K562 (cell line): ENCODE results near the gene ZNF138. TPM values are rescaled to one million over a fixed set of nuclear protein-coding genes. Genes with fewer than 3 reads are reported as not detected.

Source experiments
- ATAC-seq: fragments of 200-7000 bp; cut with Tn5 transposase; 3 replicates; pipeline ENCODE4 v1.9.1; 2020; ENCODE audit warnings: moderate library complexity
- BruUV-seq: library from RNA; stranded (reverse); fragments of 400-500 nt; replicated peaks from 2 replicates; lab custom pipeline; 2021; lab: Mats Ljungman, UMichigan
- CTCF ChIA-PET: fragments of 300-600 bp; formaldehyde crosslinking; extraction: SDS; loops from one replicate; lab custom pipeline; 2021; ENCODE audit warnings: low intra/inter-chr PET ratio; lab: Yijun Ruan, JAX
- POLR2A ChIA-PET: fragments of 300-600, 350-650 bp; sonication (Branson Sonifier 250); formaldehyde crosslinking; extraction: SDS; loops from one replicate; lab custom pipeline; 2021; ENCODE audit warnings: antibody characterized with exemption, inconsistent platforms; lab: Yijun Ruan, JAX
- DNase-seq, 4 experiments: peaks; one replicate each; pipeline versions ENCODE4 v3.0.0 to v3.0.0-alpha.2; 2011 to 2018; ENCODE audit warnings: low spot score in 3 of 4, mixed read lengths in 3 of 4; ENCODE audit errors: extremely low read depth in 1 of 4
- FAIRE-seq: peaks from 2 replicates; lab custom pipeline; 2011; peaks lifted over from hg19 to GRCh38; lab: Jason Lieb, UNC
- H2AFZ ChIP-seq: 2 replicates; pipeline ENCODE4 v1.6.0; 2011; ENCODE audit warnings: low read depth, low read length, control low read depth, inconsistent platforms
- H3K27ac ChIP-seq: fragments of 200-600 bp; 3 replicates; pipeline ENCODE4 v1.8.0; 2011; ENCODE audit warnings: low read depth, mild to moderate bottlenecking, control low read depth, inconsistent platforms, low read length, moderate library complexity, mixed read lengths; ENCODE audit errors: extremely low read depth
- H3K27me3 ChIP-seq, 2 experiments: fragments of 300-600 bp in 1 of 2; 2 replicates in 1 of 2; 3 replicates in 1 of 2; pipeline versions ENCODE4 v1.6.0 to v1.8.0; 2011; ENCODE audit warnings: inconsistent platforms in 2 of 2, low read length in 2 of 2, mild to moderate bottlenecking in 1 of 2, mixed read lengths in 1 of 2, moderate library complexity in 1 of 2; ENCODE audit not compliant: control insufficient read depth in 2 of 2, insufficient read depth in 2 of 2
- H3K36me3 ChIP-seq: fragments of 300-600 bp; 3 replicates; pipeline ENCODE4 v1.8.0; 2011; ENCODE audit warnings: mild to moderate bottlenecking, low read length, inconsistent platforms; ENCODE audit not compliant: control insufficient read depth, insufficient read depth
- H3K4me1 ChIP-seq, 2 experiments: fragments of 200-600 bp in 1 of 2; replicated peaks in 1 of 2; 2 replicates in 1 of 2; 3 replicates in 1 of 2; pipeline versions ENCODE4 v1.5.1 to v1.8.0; 2011; ENCODE audit warnings: inconsistent platforms in 2 of 2, low read length in 2 of 2, mild to moderate bottlenecking in 1 of 2, mixed read lengths in 1 of 2, moderate library complexity in 1 of 2; ENCODE audit not compliant: control insufficient read depth in 2 of 2, insufficient read depth in 2 of 2
- H3K4me2 ChIP-seq: 2 replicates; pipeline ENCODE4 v1.6.1; 2011; ENCODE audit warnings: low read length, control low read depth, inconsistent platforms, mixed read lengths; ENCODE audit not compliant: insufficient read depth
- H3K4me3 ChIP-seq: fragments of 200-600 bp; sonication (generic), shearing (Covaris generic); 2 replicates; pipeline ENCODE4 v1.5.1; 2016; ENCODE audit warnings: control low read depth, inconsistent platforms
- H3K79me2 ChIP-seq: fragments of 200-600 bp; 3 replicates; pipeline ENCODE4 v1.8.0; 2011; ENCODE audit warnings: low read length, inconsistent platforms; ENCODE audit not compliant: control insufficient read depth, insufficient read depth
- H3K9ac ChIP-seq, 2 experiments: 2 replicates each; pipeline versions ENCODE4 v1.6.0 to v1.6.1; 2011; ENCODE audit warnings: low read depth in 2 of 2, low read length in 2 of 2, control low read depth in 1 of 2, inconsistent platforms in 1 of 2, mild to moderate bottlenecking in 1 of 2, mixed read lengths in 1 of 2; ENCODE audit not compliant: insufficient read depth in 1 of 2
- H3K9me1 ChIP-seq: one replicate; pipeline ENCODE4 v1.6.0; 2011; ENCODE audit warnings: inconsistent platforms, mild to moderate bottlenecking, low read length, moderate library complexity; ENCODE audit not compliant: control insufficient read depth, insufficient read depth
- H3K9me3 ChIP-seq: replicated peaks from 2 replicates; pipeline ENCODE4 v1.5.1; 2011; ENCODE audit warnings: low read depth, low read length, inconsistent platforms; ENCODE audit not compliant: control insufficient read depth, insufficient read depth
- H4K20me1 ChIP-seq: replicated peaks from 2 replicates; pipeline ENCODE4 v1.6.1; 2011; ENCODE audit warnings: low read length, inconsistent platforms, mixed read lengths; ENCODE audit not compliant: control insufficient read depth, insufficient read depth
- CCAR2 ChIP-seq: fragments of 200-400 bp; formaldehyde crosslinking; IDR thresholded peaks from 2 replicates; pipeline ENCODE4 v1.6.1; 2017; ENCODE audit warnings: mild to moderate bottlenecking, low read depth, low read length
- CREB5 ChIP-seq: fragments of 250-450 bp; sonication (Bioruptor Pico); IDR thresholded peaks from 2 replicates; pipeline ENCODE4 v1.5.0; 2020; ENCODE audit warnings: mild to moderate bottlenecking
- EP300 ChIP-seq: IDR thresholded peaks from 2 replicates; pipeline ENCODE4 v1.6.1; 2012; ENCODE audit warnings: low read length, improper control_type of control experiment
- MAFG ChIP-seq: fragments of 450-650 bp; conservative IDR thresholded peaks from 2 replicates; pipeline ENCODE4 v1.6.1; 2016; ENCODE audit warnings: missing genetic modification characterization, missing compliant biosample characterization
- MEIS2 ChIP-seq: fragments of 450-650 bp; IDR thresholded peaks from 2 replicates; pipeline ENCODE4 v1.6.1; 2014; ENCODE audit warnings: mild to moderate bottlenecking; ENCODE audit not compliant: partially characterized antibody
- NR2C1 ChIP-seq, 2 experiments: fragments of 450-650 bp; IDR thresholded peaks; 2 replicates each; pipeline ENCODE4 v1.6.1; 2017; ENCODE audit warnings: mild to moderate bottlenecking in 2 of 2, antibody characterized with exemption in 1 of 2, inconsistent platforms in 1 of 2, missing compliant biosample characterization in 1 of 2, missing genetic modification characterization in 1 of 2
- NR4A1 ChIP-seq, 2 experiments: fragments of 250-450 bp in 1 of 2; fragments of 450-650 bp in 1 of 2; sonication (Bioruptor Pico) in 1 of 2; IDR thresholded peaks; 2 replicates each; pipeline versions ENCODE4 v1.4.0 to v1.6.1; 2016 to 2020; ENCODE audit warnings: mild to moderate bottlenecking in 2 of 2, missing compliant biosample characterization in 1 of 2, missing genetic modification characterization in 1 of 2, moderate library complexity in 1 of 2
- POLR3A ChIP-seq: IDR thresholded peaks from 2 replicates; pipeline ENCODE4 v1.6.1; 2011; ENCODE audit warnings: borderline replicate concordance, mild to moderate bottlenecking, moderate library complexity; ENCODE audit not compliant: insufficient read length, insufficient read depth; ENCODE audit errors: extremely low read depth
- SIX5 ChIP-seq, 2 experiments: IDR thresholded peaks; 2 replicates each; pipeline ENCODE4 v1.6.1; 2011; ENCODE audit warnings: low read length in 2 of 2, borderline replicate concordance in 1 of 2, low read depth in 1 of 2, mild to moderate bottlenecking in 1 of 2, moderate library complexity in 1 of 2; ENCODE audit not compliant: insufficient read depth in 1 of 2
- ZFP36 ChIP-seq: fragments of 150-350 bp; IDR thresholded peaks from 2 replicates; pipeline ENCODE4 v1.6.1; 2018; ENCODE audit warnings: low read length, low read depth; ENCODE audit not compliant: partially characterized antibody
- ZNF175 ChIP-seq: fragments of 200-800 bp; sonication (Bioruptor generic); IDR thresholded peaks from 2 replicates; pipeline ENCODE4 v1.6.1; 2016; ENCODE audit warnings: low read depth, mild to moderate bottlenecking, missing genetic modification characterization, missing compliant biosample characterization
- ZNF239 ChIP-seq: fragments of 250-450 bp; sonication (Bioruptor Pico); IDR thresholded peaks from 2 replicates; pipeline ENCODE4 v1.4.0; 2020; ENCODE audit warnings: mild to moderate bottlenecking
- ZNF347 ChIP-seq: fragments of 450-650 bp; formaldehyde crosslinking; IDR thresholded peaks from 2 replicates; pipeline ENCODE4 v1.4.0; 2020; ENCODE audit warnings: low read depth, mild to moderate bottlenecking, moderate library complexity
- WGBS: fragments of 100-300 bp; shearing (Covaris generic); methylation state at CpG from one replicate; pipeline ENCODE4 v1.1.6; 2016; ENCODE audit warnings: low coverage, mixed read lengths; ENCODE audit not compliant: insufficient coverage; ENCODE audit errors: missing lambda C conversion rate; 5-methylcytosine and 5-hydroxymethylcytosine counted together
- in situ Hi-C: fragments of 300-500 bp; cut with MboI; formaldehyde crosslinking; loops from 4 replicates; pipeline ENCODE4 v1.15.0; 2018; ENCODE audit warnings: inconsistent platforms, mixed read lengths
- intact Hi-C: fragments of 100-400 bp; cut with micrococcal nuclease; formaldehyde crosslinking; loops from 2 replicates; pipeline ENCODE4 v1.14.2; 2022
- polyA plus RNA-seq, 8 experiments: library from polyadenylated mRNA; depleted of rRNA in 4 of 8; stranded (reverse) in 5 of 8; unstranded in 3 of 8; fragments of >200 nt; fragmentation: Nextera tagmentation in 2 of 8; fragmentation: Illumina TruSeq in 1 of 8; extraction: Ambion mirVana in 2 of 8; extraction: Trizol in 1 of 8; gene quantifications; 2 replicates each; pipeline versions ENCODE4 v1.2.1 to v1.2.3, GENCODE V29; 2011 to 2014; ENCODE audit warnings: inconsistent platforms in 1 of 8, missing spikeins in 1 of 8
- total RNA-seq, 7 experiments: library from RNA; depleted of rRNA in 6 of 7; stranded (reverse); fragments of >200 nt in 6 of 7; fragmentation: Illumina TruSeq in 2 of 7; extraction: Trizol in 2 of 7; gene quantifications; 2 replicates each; pipeline versions ENCODE4 v1.2.1 to v1.2.3, GENCODE V29; 2011 to 2021; ENCODE audit warnings: low replicate concordance in 1 of 7
- TF ChIP-seq, protein P1 (sequence below): sonication (generic); formaldehyde crosslinking; IDR thresholded peaks from 2 replicates; pipeline ENCODE4 v1.8.0; 2023; ENCODE audit warnings: mild to moderate bottlenecking, missing genetic modification reagents

The ZNF138 gene
- total and polyA plus RNA-seq, 9 of the 15 experiments (the other 6 are each of a cell fraction or from before 2014, with no cell fraction given) = 14.6 to 34.9 (median 22.6) TPM

GRCh38 chr7:64877714-64878610 is 83.7 kb downstream of the ZNF138 start (continued):
- TF ChIP-seq ZFP36 (no peak), MAFG (tag) (no peak)

- no peak overlapping the region for H2AFZ ChIP-seq
- H3K9me1 ChIP-seq = no peaks in the 10 kb centered on the region
- no peak overlapping the region for H3K9ac ChIP-seq
- H3K36me3 ChIP-seq = no peaks in the 10 kb centered on the region
- ChIA-PET CTCF (no interaction called here), POLR2A (interaction anchor here (0.6 kb wide), 1 partner anchor 29 kb away, joined by 3 read pairs; no protein-coding TSS in a partner anchor)
- in situ Hi-C loops (no loop called here), intact Hi-C loops (no loop called here)
- H3K4me1 ChIP-seq = peaks cover 0 to 10% of the 10 kb centered on the region in 2 experiments; a peak in 1 of 5 replicates
- H3K27me3 ChIP-seq = no peaks in the 10 kb centered on the region; a peak in 1 of 5 replicates
- BruUV-seq = no TSS peak
- H3K9me3 ChIP-seq = peaks cover 35% of the 10 kb centered on the region
- no peak overlapping the region for H3K27ac ChIP-seq
- WGBS = 33% methylated on average over 5 of the region's 5 CpGs
- H3K4me3 ChIP-seq = no peak overlapping the region
- no peak overlapping the region for H3K4me2 ChIP-seq
- FAIRE-seq (no peak), DNase-seq (peak in 1 of 4 experiments; percentile 5), ATAC-seq (no peak)
- no peaks in the 10 kb centered on the region for H3K79me2 ChIP-seq
- H4K20me1 ChIP-seq = no peaks in the 10 kb centered on the region
- TF ChIP-seq CCAR2 (no peak), ZNF347 (CRISPR knock-in tag) (no peak), SIX5 (IDR thresholded peaks at IDR 0.05; ENCODE audit: borderline replicate concordance in 1 of 2, insufficient read depth in 1 of 2, low read depth in 1 of 2, low read length in 2 of 2) (no peak), NR2C1 (IDR thresholded peaks at IDR 0.05) (peak; percentile 21; the same call in 1 of the 2 replicates), NR2C1 (tag; IDR thresholded peaks at IDR 0.05) (no peak), CREB5 (CRISPR knock-in tag) (no peak), NR4A1 (CRISPR knock-in tag; IDR thresholded peaks at IDR 0.05) (no peak), NR4A1 (tag; IDR thresholded peaks at IDR 0.05) (no peak), EP300 (no peak), ZNF239 (CRISPR knock-in tag) (no peak), MEIS2 (no peak), ZNF175 (no peak), POLR3A (no peak)
- TF ChIP-seq, protein P1, sequence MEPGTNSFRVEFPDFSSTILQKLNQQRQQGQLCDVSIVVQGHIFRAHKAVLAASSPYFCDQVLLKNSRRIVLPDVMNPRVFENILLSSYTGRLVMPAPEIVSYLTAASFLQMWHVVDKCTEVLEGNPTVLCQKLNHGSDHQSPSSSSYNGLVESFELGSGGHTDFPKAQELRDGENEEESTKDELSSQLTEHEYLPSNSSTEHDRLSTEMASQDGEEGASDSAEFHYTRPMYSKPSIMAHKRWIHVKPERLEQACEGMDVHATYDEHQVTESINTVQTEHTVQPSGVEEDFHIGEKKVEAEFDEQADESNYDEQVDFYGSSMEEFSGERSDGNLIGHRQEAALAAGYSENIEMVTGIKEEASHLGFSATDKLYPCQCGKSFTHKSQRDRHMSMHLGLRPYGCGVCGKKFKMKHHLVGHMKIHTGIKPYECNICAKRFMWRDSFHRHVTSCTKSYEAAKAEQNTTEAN (CRISPR knock-in tag) = no peak
Observed at GRCh38 chr7:64878684-64879083, 84.5 kb downstream of the ZNF138 start.
